Vagina (tissue), 2 donors: ENCODE results near the gene CASQ2. TPM values are rescaled to one million over a fixed set of nuclear protein-coding genes. Genes with fewer than 3 reads are reported as not detected.

Experiments
- DNase-seq, 2 donors: peaks; one replicate each; pipeline ENCODE4 v3.0.0-alpha.2; 2017; ENCODE audit errors: extremely low spot score in 2 of 2
- H3K27ac ChIP-seq: fragments of 200-600 bp; sonication (generic); one replicate; pipeline ENCODE4 v1.5.1; 2019
- H3K27me3 ChIP-seq: fragments of 200-600 bp; sonication (generic); one replicate; pipeline ENCODE4 v1.5.1; 2019
- H3K36me3 ChIP-seq, 2 donors: fragments of 200-600 bp; sonication (generic); one replicate each; pipeline ENCODE4 v1.5.1; 2017 to 2019
- H3K4me1 ChIP-seq: fragments of 200-600 bp; sonication (generic); one replicate; pipeline ENCODE4 v1.5.1; 2019
- H3K4me3 ChIP-seq, 2 donors: fragments of 200-600 bp; sonication (generic); 1 replicate in 1 of 2; 2 replicates in 1 of 2; pipeline ENCODE4 v1.5.1; 2016 to 2019
- H3K9me3 ChIP-seq: fragments of 200-600 bp; sonication (generic); one replicate; pipeline ENCODE4 v1.5.1; 2019
- POLR2A ChIP-seq, 2 donors: fragments of 450-650 bp; IDR thresholded peaks; one replicate each; pipeline ENCODE4 v1.6.1; 2017; ENCODE audit warnings: antibody characterized with exemption in 2 of 2, mild to moderate bottlenecking in 2 of 2, moderate library complexity in 2 of 2
- POLR2AphosphoS5 ChIP-seq, 2 donors: sonication (generic); formaldehyde crosslinking; IDR thresholded peaks; one replicate each; pipeline ENCODE4 v1.9.0; 2017; ENCODE audit warnings: antibody characterized with exemption in 2 of 2, mild to moderate bottlenecking in 2 of 2, low read depth in 1 of 2; ENCODE audit not compliant: insufficient read depth in 1 of 2
- intact Hi-C: fragments of 100-400 bp; cut with DNase I; formaldehyde crosslinking; loops from one replicate; pipeline ENCODE4 v1.15.1; 2023
- total RNA-seq: library from RNA; depleted of rRNA; stranded (reverse); fragments of >200 nt; gene quantifications from one replicate; pipeline ENCODE4 v1.2.3, GENCODE V29; 2016
- TF ChIP-seq, protein P1 (sequence below), 3 experiments: fragments of 450-650 bp in 2 of 3; fragments of 200-600 bp in 1 of 3; sonication (generic) in 1 of 3; IDR thresholded peaks; one replicate each; pipeline ENCODE4 v1.5.1; 2017 to 2019; ENCODE audit warnings: antibody characterized with exemption in 3 of 3, mild to moderate bottlenecking in 2 of 3, moderate library complexity in 2 of 3

The CASQ2 gene
- total RNA-seq, 1 donor from 2014 or later: 3.2 TPM

DNA sequence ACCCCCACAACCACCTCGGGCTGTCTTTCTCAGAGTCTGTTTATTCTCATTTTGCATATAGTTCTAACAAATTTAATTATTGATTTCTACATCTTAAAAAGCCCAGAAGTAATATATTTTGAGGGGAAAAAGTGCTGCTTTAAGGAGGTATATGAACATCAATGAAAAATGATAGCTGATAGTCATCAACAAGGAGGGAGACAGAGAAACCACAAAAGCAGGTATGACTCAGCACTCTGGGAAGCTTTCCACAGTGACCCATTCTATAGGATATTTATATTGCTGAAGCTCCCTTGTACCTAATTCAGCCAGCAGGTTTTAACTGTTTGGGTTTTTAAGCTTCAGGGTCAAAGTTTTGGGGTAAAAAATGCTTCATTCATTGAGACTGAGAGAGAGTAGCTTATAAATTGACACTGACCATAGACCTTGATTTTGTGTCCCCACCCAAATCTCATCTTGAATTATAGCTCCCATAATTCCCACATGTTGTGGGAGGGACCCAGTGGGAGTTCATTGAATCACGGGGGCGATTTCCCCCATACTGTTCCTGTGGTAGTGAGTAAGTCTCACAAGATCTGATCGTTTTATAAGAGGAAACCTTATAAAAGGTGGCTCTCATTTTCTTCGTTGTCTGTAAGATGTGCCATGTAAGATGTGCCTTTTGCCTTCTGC lies 99.4 kb downstream of the CASQ2 start:
- peaks cover 41% of the 10 kb centered on the region for H3K4me1 ChIP-seq
- no peaks in the 10 kb centered on the region for H3K27me3 ChIP-seq
- TF ChIP-seq POLR2AphosphoS5 (IDR thresholded peaks at IDR 0.05; ENCODE audit: insufficient read depth in 1 of 2, low read depth in 1 of 2) (no peak), POLR2A (IDR thresholded peaks at IDR 0.05) (no peak)
- TF ChIP-seq, protein P1, sequence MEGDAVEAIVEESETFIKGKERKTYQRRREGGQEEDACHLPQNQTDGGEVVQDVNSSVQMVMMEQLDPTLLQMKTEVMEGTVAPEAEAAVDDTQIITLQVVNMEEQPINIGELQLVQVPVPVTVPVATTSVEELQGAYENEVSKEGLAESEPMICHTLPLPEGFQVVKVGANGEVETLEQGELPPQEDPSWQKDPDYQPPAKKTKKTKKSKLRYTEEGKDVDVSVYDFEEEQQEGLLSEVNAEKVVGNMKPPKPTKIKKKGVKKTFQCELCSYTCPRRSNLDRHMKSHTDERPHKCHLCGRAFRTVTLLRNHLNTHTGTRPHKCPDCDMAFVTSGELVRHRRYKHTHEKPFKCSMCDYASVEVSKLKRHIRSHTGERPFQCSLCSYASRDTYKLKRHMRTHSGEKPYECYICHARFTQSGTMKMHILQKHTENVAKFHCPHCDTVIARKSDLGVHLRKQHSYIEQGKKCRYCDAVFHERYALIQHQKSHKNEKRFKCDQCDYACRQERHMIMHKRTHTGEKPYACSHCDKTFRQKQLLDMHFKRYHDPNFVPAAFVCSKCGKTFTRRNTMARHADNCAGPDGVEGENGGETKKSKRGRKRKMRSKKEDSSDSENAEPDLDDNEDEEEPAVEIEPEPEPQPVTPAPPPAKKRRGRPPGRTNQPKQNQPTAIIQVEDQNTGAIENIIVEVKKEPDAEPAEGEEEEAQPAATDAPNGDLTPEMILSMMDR (IDR thresholded peaks at IDR 0.05): no peak
- no peak overlapping the region for H3K4me3 ChIP-seq
- no peak overlapping the region for H3K27ac ChIP-seq
- H3K36me3 ChIP-seq: peaks cover 0 to 17% of the 10 kb centered on the region in 2 donors
- intact Hi-C loops: no loop called here
- no peaks in the 10 kb centered on the region for H3K9me3 ChIP-seq
- no peak for DNase-seq

GRCh38 chr1:115668579-115668978 lies 99.9 kb downstream of the CASQ2 start:
- Histone ChIP-seq H3K4me3 (no peak overlapping the region), H3K36me3 (peaks cover 0 to 23% of the 10 kb centered on the region in 2 donors), H3K27me3 (no peaks in the 10 kb centered on the region), H3K27ac (no peak overlapping the region), H3K9me3 (no peaks in the 10 kb centered on the region), H3K4me1 (peaks cover 41% of the 10 kb centered on the region)
- TF ChIP-seq, protein P1 (IDR thresholded peaks at IDR 0.05): no peak
- no peak for TF ChIP-seq POLR2A (IDR thresholded peaks at IDR 0.05)
- no peak for TF ChIP-seq POLR2AphosphoS5 (IDR thresholded peaks at IDR 0.05; ENCODE audit: insufficient read depth in 1 of 2, low read depth in 1 of 2)
- no peak for DNase-seq
- intact Hi-C loops: no loop called here

GRCh38 chr1:115666702-115667101 lies 101.8 kb downstream of the CASQ2 start:
- Histone ChIP-seq H3K27ac (no peak overlapping the region), H3K36me3 (peaks cover 0 to 31% of the 10 kb centered on the region in 2 donors), H3K4me3 (no peak overlapping the region), H3K9me3 (no peaks in the 10 kb centered on the region), H3K27me3 (no peaks in the 10 kb centered on the region), H3K4me1 (peaks cover 32% of the 10 kb centered on the region)
- TF ChIP-seq, protein P1 (IDR thresholded peaks at IDR 0.05): no peak
- TF ChIP-seq POLR2A (IDR thresholded peaks at IDR 0.05): no peak
- TF ChIP-seq POLR2AphosphoS5 (IDR thresholded peaks at IDR 0.05; ENCODE audit: insufficient read depth in 1 of 2, low read depth in 1 of 2): no peak
- intact Hi-C loops: no loop called here
- no peak for DNase-seq

DNA sequence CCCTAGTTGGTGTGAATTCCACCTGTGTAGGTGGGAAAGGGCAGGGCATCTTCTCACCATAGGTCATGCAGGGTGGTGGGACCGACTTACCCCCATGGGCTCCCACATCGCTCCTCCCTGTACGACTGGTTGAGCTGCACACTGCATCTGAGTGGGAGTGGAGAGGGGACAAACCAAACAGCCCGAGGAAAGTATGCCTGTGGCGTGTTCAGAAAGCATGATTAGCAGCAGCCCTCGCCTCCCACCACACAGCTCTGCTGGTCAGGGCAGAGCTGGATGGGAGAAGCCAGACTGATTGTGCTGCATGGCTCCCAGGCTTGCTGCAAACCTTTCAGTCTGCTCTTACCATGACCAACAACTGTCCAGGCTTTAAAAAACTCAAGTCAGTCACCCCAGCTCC lies 102.3 kb downstream of the CASQ2 start:
- intact Hi-C loops: no loop called here
- peaks cover 27% of the 10 kb centered on the region for H3K4me1 ChIP-seq
- peaks cover 0 to 31% of the 10 kb centered on the region in 2 donors for H3K36me3 ChIP-seq
- H3K27ac ChIP-seq: no peak overlapping the region
- DNase-seq: no peak
- no peaks in the 10 kb centered on the region for H3K9me3 ChIP-seq
- H3K4me3 ChIP-seq: no peak overlapping the region
- no peaks in the 10 kb centered on the region for H3K27me3 ChIP-seq
- TF ChIP-seq POLR2AphosphoS5 (IDR thresholded peaks at IDR 0.05; ENCODE audit: insufficient read depth in 1 of 2, low read depth in 1 of 2) (no peak), POLR2A (IDR thresholded peaks at IDR 0.05) (no peak)
- TF ChIP-seq, protein P1 (IDR thresholded peaks at IDR 0.05): no peak

DNA sequence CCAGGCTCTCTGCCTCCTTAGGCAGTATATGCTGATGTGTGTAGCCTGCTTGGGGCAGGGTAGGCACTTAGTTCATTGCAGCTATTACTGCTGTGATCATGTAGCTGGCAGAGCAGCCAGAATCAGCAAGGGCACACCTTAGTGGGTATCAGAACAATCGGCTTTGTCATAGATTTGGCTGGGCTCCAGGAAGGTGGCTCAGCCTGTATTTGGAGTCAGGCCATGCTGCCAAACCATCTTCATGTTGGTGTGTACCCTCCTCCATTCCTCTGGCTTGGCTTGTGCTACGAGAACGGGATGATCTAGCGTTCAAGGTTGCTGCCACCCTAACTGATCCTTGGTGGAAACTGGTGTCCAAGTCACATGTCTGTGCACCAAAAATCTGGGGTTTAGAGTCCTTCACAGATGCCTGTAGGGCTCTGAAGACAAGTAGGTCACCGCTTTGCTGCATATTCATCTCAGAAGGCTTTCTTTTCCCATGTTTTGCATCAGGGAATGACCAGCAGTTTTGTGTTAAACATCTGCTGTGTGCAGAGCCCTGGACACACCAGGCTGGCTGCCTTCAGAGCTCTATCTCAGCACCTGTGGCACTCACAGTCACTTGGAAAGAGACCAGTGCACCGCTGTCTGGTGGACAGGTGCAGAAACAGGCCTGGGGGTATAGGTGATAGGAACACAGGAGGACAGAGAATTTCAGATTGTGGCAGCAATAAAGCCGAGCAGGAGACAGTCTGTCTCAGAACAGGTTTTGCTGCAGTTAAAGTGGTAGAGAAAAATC lies 103.0 kb downstream of the CASQ2 start:
- TF ChIP-seq POLR2A (IDR thresholded peaks at IDR 0.05) (no peak), POLR2AphosphoS5 (IDR thresholded peaks at IDR 0.05; ENCODE audit: insufficient read depth in 1 of 2, low read depth in 1 of 2) (no peak)
- TF ChIP-seq, protein P1 (IDR thresholded peaks at IDR 0.05): no peak
- Histone ChIP-seq H3K4me1 (peaks cover 20% of the 10 kb centered on the region), H3K9me3 (no peaks in the 10 kb centered on the region), H3K36me3 (peaks cover 0 to 34% of the 10 kb centered on the region in 2 donors), H3K27me3 (no peaks in the 10 kb centered on the region), H3K27ac (no peak overlapping the region), H3K4me3 (no peak overlapping the region)
- intact Hi-C loops: no loop called here
- no peak for DNase-seq
